Right lobe of liver (tissue), 6 donors: ENCODE measurements around the gene TTLL6. TPM values are rescaled to one million over a fixed set of nuclear protein-coding genes. Genes with fewer than 3 reads are reported as not detected.

Experiments
- ATAC-seq, 4 donors: fragments of 200-7000 bp; cut with Tn5 transposase; one replicate each; pipeline ENCODE4 v1.9.1; 2020; ENCODE audit warnings: mild to moderate bottlenecking in 4 of 4, moderate library complexity in 4 of 4
- DNase-seq, 3 donors: peaks; one replicate each; pipeline ENCODE4 v3.0.0-alpha.2; 2020
- H3K27ac ChIP-seq, 3 donors: fragments of 200-600 bp; one replicate each; pipeline ENCODE4 v1.8.0; 2022
- H3K27me3 ChIP-seq, 2 donors: fragments of 200-600 bp; one replicate each; pipeline ENCODE4 v1.8.0; 2022
- H3K36me3 ChIP-seq, 4 donors: fragments of 200-600 bp; sonication (generic) in 1 of 4; one replicate each; pipeline versions ENCODE4 v1.5.1 to v1.8.0; 2017 to 2022; ENCODE audit warnings: control low read depth in 1 of 4
- H3K4me1 ChIP-seq, 4 donors: fragments of 200-600 bp; sonication (generic) in 1 of 4; one replicate each; pipeline versions ENCODE4 v1.5.1 to v1.8.0; 2017 to 2022; ENCODE audit warnings: control low read depth in 1 of 4
- H3K4me3 ChIP-seq, 3 donors: fragments of 200-600 bp; one replicate each; pipeline ENCODE4 v1.8.0; 2022
- H3K9me3 ChIP-seq, 4 donors: fragments of 200-600 bp; sonication (generic) in 1 of 4; one replicate each; pipeline versions ENCODE4 v1.5.1 to v1.8.0; 2017 to 2022; ENCODE audit warnings: control low read depth in 1 of 4
- CTCF ChIP-seq, 4 donors: fragments of 200-600 bp in 3 of 4; fragments of 450-650 bp in 1 of 4; IDR thresholded peaks; one replicate each; pipeline versions ENCODE4 v1.5.1 to v1.8.0; 2016 to 2022; ENCODE audit warnings: antibody characterized with exemption in 4 of 4, mild to moderate bottlenecking in 2 of 4
- POLR2A ChIP-seq: fragments of 450-650 bp; IDR thresholded peaks from one replicate; pipeline ENCODE4 v1.6.1; 2017; ENCODE audit warnings: antibody characterized with exemption, mild to moderate bottlenecking
- WGBS: methylation state at CpG from one replicate; pipeline ENCODE4 v1.1.6; 2018; ENCODE audit warnings: low coverage, low lambda C conversion rate; ENCODE audit not compliant: insufficient coverage; ENCODE audit errors: missing lambda C conversion rate; 5-methylcytosine and 5-hydroxymethylcytosine counted together
- intact Hi-C, 2 donors: fragments of 100-400 bp; cut with DNase I; formaldehyde crosslinking; loops; one replicate each; pipeline versions ENCODE4 v1.11.2 to v1.14.1; 2022
- total RNA-seq, 6 experiments: library from RNA; depleted of rRNA in 2 of 6; stranded (reverse); fragments of >200 nt in 2 of 6; fragmentation: NEBNext Ultra II Directional in 3 of 6; extraction: Animal tissue kit (Norgen Biotek cat#: 25700) in 3 of 6; gene quantifications; one replicate each; pipeline versions ENCODE4 v1.1.0 to v1.2.4, GENCODE V29; 2016 to 2023
- donor health status: DM: no; HTN: yes; CAD: no.
- donor health status: DM: no; HTN: no; CAD: no.
- donor health status: DM: no; HTN: no; CAD: no.
- donor health status: DM: no; HTN: yes; CAD: no.
- donor health status: DM: no; HTN: yes; CAD: no.

Gene TTLL6
- total RNA-seq, 6 experiments from 2014 or later, result 0.12 TPM; not detected in 5

DNA sequence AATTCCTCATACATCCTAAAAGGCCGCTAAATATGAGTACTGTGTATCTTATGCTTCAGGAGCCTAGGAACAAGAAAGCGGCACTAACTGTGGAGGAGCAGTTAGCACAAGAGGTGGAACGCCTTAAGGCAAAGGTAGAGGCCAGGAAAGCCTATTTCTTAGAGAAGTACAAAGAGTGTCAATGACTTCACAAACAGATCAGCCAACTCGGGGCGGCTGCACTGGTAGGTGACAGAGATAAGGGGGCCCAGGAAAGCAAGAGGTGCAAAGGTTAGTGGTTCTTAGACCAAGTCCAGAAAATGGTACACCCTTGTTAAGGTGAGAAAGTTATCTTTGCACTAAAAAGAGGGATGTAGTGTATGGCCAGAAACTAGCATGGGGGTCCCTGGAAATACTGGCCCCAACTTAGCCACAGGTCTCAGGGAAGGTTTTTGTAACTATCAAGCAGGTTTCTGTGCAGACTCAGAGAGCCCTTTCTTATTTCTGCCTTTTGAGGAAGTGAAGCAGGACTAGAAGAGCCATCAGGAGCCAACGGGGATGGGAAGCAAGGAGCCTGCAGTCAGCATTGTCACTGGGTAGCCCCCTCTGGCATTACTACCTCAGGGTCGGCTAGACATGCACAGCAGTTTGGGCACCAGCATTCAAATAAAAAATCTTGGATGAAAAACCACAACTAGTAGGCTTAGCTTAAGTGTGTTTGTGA, 37.9 kb upstream of the TTLL6 start:
- TF ChIP-seq POLR2A (no peak), CTCF (IDR thresholded peaks at IDR 0.05) (no peak)
- H3K9me3 ChIP-seq, result no peaks in the 10 kb centered on the region
- H3K36me3 ChIP-seq, result peaks cover 0 to 90% (median 40%) of the 10 kb centered on the region in 4 donors
- intact Hi-C loops, result no loop called here
- 80% methylated on average over 5 of the region's 7 CpGs for WGBS
- H3K4me1 ChIP-seq, result no peaks in the 10 kb centered on the region
- DNase-seq (no peak), ATAC-seq (no peak)
- H3K27me3 ChIP-seq, result no peaks in the 10 kb centered on the region
- H3K4me3 ChIP-seq, result no peak overlapping the region
- no peak overlapping the region for H3K27ac ChIP-seq

DNA sequence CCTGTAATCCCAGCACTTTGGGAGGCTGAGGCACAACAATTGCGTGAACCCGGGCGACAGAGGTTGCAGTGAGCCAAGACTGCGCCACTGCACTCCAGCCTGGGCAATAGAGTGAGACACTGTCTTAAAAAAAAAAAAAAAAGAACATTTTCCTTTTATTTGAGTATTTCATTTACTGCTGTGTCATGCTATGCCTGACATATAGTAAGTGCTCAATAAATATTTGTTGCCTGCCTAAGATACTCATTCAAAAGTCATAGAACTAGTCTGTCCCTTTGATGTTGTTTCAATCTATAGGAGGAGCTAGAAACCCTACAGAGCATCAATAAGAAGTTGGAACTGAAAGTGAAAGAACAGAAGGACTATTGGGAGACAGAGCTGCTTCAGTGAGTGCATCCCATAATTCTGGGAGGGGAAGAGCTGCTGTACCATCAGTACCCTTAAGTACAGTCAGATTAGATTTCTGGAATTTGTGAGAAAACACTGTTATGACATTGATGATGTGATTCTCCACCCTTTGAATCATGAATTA, 33.8 kb upstream of the TTLL6 start:
- Histone ChIP-seq H3K36me3 (peaks cover 0 to 88% (median 56%) of the 10 kb centered on the region in 4 donors), H3K9me3 (no peaks in the 10 kb centered on the region), H3K27ac (no peak overlapping the region), H3K27me3 (no peaks in the 10 kb centered on the region), H3K4me3 (no peak overlapping the region), H3K4me1 (no peaks in the 10 kb centered on the region)
- TF ChIP-seq CTCF (IDR thresholded peaks at IDR 0.05), result no peak
- TF ChIP-seq POLR2A, result no peak
- intact Hi-C loops, result no loop called here
- DNase-seq, result no peak
- WGBS, result 95% methylated on average over 4 of the region's 4 CpGs
- no peak for ATAC-seq

DNA sequence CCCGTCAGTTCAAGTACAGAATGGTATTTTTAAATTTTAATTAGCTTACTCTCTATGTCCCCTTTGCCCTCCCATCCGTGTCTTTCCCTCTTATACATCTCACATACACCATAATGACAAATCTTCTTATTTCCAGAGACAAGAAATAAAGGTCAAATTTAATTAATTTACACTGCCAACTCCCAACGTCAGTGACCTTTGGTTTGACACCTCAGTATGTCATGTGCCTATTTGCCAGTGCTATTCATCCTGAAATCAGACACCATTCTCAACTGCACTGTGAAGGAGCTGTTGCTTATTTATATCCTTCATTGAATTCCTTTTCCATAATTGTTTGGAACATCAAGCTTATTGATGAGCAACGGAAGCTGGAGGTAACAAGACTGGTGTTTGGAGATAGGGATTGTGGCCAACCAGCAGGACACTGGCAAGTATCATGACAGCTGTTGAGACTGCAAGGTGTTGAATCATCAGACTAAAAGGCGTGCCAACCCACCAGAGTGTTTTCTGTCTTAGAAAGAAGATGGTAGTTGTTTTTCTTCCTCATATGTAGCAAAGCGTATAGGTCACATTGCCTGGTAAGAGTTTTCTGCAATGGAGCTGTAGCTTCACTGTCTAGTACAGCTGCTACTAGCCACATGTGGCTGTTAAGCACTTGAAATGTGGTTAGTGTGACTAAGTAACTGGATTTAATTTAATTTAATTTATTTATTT, 26.3 kb upstream of the TTLL6 start:
- intact Hi-C loops, result no loop called here
- 59% methylated on average over 5 of the region's 6 CpGs for WGBS
- no peaks in the 10 kb centered on the region for H3K27me3 ChIP-seq
- no peak for ATAC-seq
- peaks cover 2 to 41% (median 16%) of the 10 kb centered on the region in 4 donors for H3K4me1 ChIP-seq
- no peak overlapping the region for H3K4me3 ChIP-seq
- DNase-seq, result no peak
- peak overlapping the region; percentile 83 to 92 (median 90) for H3K27ac ChIP-seq
- H3K36me3 ChIP-seq, result peaks cover 0 to 42% (median 22%) of the 10 kb centered on the region in 4 donors
- TF ChIP-seq CTCF (IDR thresholded peaks at IDR 0.05) (no peak), POLR2A (no peak)
- no peaks in the 10 kb centered on the region for H3K9me3 ChIP-seq

GRCh38 chr17:48842746-48843145, 25.7 kb upstream of the TTLL6 start:
- no peak for TF ChIP-seq POLR2A
- TF ChIP-seq CTCF (IDR thresholded peaks at IDR 0.05), result no peak
- Histone ChIP-seq H3K27ac (peak overlapping the region; percentile 83 to 92 (median 90)), H3K4me3 (no peak overlapping the region), H3K9me3 (no peaks in the 10 kb centered on the region), H3K27me3 (no peaks in the 10 kb centered on the region), H3K4me1 (peaks cover 2 to 42% (median 16%) of the 10 kb centered on the region in 4 donors), H3K36me3 (peaks cover 0 to 36% (median 18%) of the 10 kb centered on the region in 4 donors)
- intact Hi-C loops, result no loop called here
- DNase-seq (no peak), ATAC-seq (no peak)
- 77% methylated on average over 3 of the region's 3 CpGs for WGBS
